Measurements from ENCODE around the gene CCDC88B.
"Not testable (repeated sequence)": the region's sequence is repeated elsewhere in the genome, so short reads cannot be mapped to it uniquely, and the experiment has no call there.

CCDC88B gene

GRCh38 chr11:64305691-64306562 is 34.1 kb upstream of the CCDC88B start:
- peak; percentile 41 for DNase-seq

- no peak for DNase-seq
Observed at GRCh38 chr11:64306563-64306875, 33.5 kb upstream of the CCDC88B start.

GRCh38 chr11:64306876-64307622 is 33.0 kb upstream of the CCDC88B start:
- DNase-seq, result no peak

DNA sequence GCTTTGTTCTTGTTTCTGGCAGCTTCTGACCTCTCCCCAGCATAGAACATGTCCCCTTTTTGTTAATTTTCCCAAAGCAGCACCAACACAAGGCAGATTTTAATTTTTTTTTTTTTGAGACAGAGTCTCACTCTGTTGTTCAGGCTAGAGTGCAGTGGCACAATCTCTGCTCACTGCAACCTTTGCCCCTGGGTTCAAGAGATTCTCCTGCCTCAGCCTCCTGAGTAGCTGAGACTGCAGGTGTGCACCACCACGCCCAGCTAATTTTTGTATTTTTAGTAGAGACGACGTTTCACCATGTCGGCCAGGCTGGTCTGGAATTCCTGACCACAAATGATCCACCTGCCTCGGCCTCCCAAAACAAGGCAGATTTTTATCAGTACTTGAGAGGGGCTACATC is 32.2 kb upstream of the CCDC88B start:
- not testable (repeated sequence) for DNase-seq

DNA sequence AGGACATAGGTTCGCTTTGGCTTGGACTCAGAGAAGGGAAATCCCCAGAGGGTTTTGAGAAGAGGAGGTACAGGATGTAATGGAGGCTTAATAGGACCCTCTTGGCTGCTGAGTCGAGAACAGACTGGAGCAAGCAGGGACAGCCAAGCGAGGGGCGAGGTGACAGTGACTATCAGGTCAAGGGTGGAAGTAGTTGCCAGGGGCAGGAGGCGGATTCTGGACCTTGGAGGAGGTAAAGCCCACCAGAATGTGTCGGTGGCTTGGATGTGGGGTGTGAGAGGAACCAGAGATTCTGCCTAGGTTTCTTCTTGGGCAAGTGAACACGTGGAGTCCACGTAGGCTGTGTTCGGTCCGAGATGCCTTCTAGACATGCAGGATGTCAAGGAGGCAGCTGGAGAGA is 27.1 kb upstream of the CCDC88B start:
- DNase-seq, result no peak

- DNase-seq, result no peak
Observed at GRCh38 chr11:64313491-64314145, 26.4 kb upstream of the CCDC88B start.

DNA sequence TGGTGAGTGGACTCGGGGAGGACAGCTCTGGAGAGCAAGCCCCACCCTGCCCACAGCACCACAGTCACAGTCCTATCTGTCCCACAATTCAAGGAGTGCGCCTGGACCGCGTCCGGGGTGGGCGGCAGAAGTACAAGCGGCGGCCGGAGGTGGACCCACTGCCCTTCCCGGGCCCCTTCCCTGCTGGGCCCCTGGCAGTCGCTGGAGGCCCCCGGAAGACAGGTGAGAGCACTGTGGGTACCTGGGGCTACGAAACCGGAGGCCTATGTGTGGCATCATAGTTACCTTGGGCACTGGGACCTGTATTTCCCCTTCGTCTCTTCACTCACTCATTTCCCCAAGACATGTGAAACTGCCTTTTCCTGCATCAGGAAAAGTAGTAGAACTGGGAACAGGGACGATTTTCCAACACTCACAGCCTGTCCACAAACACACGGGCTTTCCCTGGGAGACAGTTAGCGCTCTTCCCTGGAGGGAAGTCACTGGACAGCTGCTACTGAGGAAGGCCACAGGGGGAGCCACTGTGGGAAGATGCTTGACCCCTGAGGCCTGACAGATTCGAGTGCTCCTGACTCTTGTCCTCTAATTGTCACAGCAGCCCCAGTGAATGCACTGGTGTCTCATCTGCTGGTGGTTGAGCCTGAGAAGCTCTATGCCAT is 25.7 kb upstream of the CCDC88B start:
- no peak for DNase-seq

GRCh38 chr11:64314805-64315561 is 25.0 kb upstream of the CCDC88B start:
- no peak for DNase-seq

DNA sequence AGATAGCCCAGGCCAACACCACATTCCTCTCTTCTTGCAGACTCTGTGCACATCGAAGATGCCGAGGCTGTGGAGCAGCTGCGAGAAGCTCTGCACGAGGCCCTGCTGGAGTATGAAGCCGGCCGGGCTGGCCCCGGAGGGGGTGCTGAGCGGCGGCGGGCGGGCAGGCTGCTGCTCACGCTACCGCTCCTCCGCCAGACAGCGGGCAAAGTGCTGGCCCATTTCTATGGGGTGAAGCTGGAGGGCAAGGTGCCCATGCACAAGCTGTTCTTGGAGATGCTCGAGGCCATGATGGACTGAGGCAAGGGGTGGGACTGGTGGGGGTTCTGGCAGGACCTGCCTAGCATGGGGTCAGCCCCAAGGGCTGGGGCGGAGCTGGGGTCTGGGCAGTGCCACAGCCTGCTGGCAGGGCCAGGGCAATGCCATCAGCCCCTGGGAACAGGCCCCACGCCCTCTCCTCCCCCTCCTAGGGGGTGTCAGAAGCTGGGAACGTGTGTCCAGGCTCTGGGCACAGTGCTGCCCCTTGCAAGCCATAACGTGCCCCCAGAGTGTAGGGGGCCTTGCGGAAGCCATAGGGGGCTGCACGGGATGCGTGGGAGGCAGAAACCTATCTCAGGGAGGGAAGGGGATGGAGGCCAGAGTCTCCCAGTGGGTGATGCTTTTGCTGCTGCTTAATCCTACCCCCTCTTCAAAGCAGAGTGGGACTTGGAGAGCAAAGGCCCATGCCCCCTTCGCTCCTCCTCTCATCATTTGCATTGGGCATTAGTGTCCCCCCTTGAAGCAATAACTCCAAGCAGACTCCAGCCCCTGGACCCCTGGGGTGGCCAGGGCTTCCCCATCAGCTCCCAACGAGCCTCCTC is 24.1 kb upstream of the CCDC88B start:
- not testable (repeated sequence) for DNase-seq

DNA sequence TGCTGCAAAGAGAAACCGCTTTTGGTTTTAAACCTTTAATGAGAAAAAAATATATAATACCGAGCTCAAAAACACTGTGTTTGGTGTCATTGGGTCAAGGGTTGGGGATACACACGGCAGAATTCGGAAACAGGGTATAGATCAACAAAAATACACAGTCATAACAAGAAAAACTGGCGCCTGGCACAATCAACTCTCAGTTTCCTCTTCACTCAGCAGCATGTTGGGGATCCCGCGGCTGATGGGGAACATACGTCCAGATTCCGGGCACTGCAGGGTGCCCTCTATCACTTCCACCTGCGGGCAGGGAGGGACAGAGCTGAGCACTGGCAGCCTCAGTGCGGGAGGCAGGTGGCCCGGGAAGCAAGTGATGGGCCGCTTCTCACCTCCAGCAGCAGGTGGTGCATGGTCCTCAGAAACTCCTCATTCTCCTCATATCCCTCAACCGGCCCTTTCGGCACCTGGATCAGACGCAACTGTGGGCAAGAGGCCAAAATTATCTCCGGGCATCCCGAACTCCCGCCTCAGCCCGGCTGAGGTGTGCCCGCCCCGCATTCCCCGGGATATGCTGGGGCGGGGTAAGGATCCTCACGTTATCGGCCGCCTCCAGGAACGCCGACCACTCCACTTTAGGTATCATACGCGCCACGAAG is 23.2 kb upstream of the CCDC88B start:
- no peak for DNase-seq

DNA sequence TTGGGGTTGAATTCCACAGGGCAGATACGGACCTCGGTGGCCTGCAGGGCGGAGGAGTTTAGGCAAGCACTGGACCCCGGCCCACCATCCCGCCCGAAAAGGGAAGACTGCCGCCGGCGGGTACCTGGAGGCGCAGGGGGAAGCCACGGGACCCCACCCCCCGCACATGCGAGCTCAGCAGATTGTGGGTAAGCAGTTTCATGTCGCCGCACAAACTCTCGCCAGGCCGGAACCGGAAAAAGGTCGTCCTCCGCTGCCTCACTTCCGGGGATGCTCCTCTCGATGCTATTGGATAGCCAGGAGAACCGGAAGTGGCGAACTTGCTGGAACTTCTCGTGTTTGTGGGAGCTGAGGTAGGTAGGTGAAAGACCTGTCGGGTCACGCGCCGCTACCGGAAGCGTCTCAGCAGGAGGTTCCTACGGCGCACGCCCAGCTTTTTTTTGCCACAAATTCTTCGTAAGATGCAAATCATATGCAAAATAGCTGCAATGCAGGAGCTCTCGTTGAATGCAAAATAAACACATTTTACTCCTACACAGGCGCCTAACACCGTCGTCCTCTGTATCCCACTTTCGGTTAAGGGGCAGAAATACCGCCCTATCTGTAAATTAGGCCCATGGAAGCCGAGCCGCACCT is 22.6 kb upstream of the CCDC88B start, which contains the start of gene TRMT112:
TSS of gene TRMT112 (minus strand) at position 235 of the 636 bp plus-strand sequence. CDS start at position 202, 33 bp downstream.
- DNase-seq, result peak; percentile 97

- DNase-seq, result peak; percentile 96
Observed at GRCh38 chr11:64317961-64318765, 21.8 kb upstream of the CCDC88B start, which contains the start of gene PRDX5. Gene PRDX5, plus strand, starts transcription at chr11:64318121. Its CDS starts 95 bp downstream, at chr11:64318216.

- no peak for DNase-seq
Observed at GRCh38 chr11:64318766-64319761, 20.9 kb upstream of the CCDC88B start.

GRCh38 chr11:64320556-64320955 is 19.4 kb upstream of the CCDC88B start:
- no peak for DNase-seq

GRCh38 chr11:64321026-64321425 is 19.0 kb upstream of the CCDC88B start:
- no peak for DNase-seq

DNA sequence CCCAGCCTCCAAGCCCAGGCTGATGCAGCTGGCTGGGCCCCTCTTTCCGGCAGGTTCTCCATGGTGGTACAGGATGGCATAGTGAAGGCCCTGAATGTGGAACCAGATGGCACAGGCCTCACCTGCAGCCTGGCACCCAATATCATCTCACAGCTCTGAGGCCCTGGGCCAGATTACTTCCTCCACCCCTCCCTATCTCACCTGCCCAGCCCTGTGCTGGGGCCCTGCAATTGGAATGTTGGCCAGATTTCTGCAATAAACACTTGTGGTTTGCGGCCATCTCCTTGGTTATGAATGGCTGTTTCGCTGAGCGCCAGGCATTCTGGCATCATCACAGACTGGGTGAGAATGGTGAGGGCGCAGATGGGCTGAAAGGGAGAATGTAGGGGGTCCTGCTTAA is 18.5 kb upstream of the CCDC88B start:
- no peak for DNase-seq

DNA sequence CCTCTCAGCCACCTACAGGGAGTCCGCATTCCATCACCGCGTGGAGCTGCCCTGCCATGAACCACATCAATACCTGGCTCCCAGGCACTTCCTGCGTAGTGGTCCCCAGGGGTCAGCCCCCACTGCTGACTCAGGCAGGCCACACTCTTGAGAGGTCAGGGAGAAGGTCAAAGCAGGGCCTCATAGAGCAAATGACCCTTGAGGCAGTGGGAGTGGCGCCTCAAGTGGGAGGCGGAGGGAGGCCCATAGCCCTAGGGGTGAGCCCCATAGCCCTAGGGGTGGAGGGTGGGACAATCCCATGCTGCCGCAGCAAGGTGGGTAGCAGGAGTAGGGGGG is 17.1 kb upstream of the CCDC88B start:
- DNase-seq, result no peak

DNA sequence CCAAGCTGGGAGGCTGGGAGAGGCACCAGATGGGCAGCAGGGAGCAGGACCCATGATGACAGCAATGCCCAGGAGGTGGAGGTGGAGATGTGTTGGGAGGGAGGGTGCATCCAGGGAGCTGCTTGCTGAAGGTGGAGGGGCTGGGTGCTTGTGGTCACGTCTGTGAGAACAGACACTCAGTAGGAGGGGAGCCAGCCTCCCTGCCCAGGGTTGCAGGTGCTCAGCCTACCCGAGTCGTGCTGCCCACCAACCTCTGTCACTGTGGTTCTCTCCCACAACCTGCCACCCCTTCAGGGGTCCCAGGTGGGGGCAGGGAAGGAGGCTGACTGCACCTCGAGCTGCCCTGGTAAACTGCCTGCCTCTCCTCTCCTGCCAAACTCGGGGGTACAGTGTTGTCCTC is 16.6 kb upstream of the CCDC88B start:
- no peak for DNase-seq

Data from fibroblast of skin of abdomen (primary cell).